Ecto neural progenitor cell (in vitro differentiated cells): ENCODE data around the gene TMEM204.

Source experiments
- DNase-seq: peaks from one replicate; pipeline ENCODE4 v3.0.0-alpha.2; 2018; ENCODE audit warnings: low spot score

TMEM204 gene

DNA sequence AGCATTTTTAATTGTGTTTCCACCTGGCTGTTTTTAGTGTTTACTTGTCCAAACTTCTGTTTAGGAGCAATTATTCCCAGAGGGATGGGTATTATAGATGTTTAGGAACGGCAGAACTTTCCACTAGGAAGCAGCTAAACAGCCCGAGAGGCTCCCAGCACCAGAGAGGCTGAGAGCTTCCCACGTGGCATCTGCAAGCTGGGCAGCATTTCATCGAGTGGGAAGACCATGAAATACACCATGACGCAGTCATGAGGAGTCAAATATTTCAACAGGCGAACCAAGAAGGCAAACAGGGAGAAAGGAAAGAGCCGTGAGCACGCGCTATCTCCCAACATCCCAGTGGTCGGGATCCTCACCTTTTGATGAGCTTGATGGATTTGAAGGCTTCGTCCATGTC is 24.1 kb downstream of the TMEM204 start:
- no peak for DNase-seq

DNA sequence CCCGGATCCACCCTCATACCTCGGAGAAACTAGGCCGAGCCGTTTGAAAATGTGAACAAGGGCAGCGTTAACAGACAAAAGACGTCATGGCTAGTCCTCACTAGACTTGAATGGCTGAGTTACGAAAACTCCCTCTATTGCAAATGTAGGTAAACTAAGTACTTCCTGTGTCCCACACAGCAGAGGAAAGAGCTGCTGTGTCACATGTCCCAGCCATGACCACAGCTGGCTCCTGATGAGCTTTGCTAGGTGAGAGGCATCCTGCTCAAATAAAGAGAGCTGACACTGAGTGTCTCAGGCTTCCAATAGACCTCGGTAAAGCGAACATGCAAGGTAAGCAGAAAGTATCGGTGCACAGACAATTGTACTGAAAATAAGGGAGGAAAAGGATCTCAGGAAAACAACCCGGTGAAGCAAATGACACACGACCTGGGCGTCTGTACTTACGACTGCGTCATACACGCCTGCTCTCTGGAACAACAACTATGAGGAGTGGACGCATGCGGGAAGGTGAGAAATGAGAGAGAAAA is 26.0 kb downstream of the TMEM204 start:
- no peak for DNase-seq

DNA sequence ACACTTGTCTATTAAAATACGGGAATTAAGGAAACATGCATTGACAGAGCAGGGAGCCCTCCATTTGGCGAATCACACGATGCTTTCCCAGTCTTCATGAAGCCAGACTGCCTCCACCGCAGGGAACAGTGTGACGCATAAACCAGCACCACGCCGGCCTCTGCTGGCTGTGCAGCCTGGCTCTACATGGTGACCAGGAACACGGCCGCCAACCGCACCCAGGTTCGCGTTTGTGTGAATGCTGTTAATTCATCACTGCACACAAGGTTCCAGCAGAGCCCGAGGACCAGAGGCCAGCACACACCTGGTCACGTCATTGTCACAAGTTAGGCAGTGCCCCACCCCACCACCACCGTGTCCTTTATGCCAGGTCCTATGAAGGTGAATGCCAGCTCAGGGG is 26.7 kb downstream of the TMEM204 start:
- DNase-seq: no peak

DNA sequence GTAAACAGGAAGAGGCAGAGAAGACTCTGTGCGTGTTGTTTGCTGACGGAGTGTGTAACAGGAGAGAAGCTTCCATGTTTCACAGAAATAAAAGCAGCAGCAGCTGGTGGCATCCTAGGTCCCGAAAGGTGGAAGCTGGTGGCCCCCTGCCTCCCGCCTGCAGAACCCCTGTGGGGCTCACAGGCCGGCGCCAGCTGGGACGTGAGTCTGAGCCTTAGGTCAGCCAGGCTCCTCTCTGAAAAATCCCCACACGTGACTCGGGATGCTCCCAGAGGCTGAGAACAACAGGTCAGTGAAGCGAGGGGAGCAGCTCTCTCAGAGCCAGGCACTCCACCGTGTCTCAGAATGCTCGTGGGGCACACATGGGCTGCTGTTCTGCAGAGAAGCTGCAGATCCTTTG is 27.4 kb downstream of the TMEM204 start:
- no peak for DNase-seq

DNA sequence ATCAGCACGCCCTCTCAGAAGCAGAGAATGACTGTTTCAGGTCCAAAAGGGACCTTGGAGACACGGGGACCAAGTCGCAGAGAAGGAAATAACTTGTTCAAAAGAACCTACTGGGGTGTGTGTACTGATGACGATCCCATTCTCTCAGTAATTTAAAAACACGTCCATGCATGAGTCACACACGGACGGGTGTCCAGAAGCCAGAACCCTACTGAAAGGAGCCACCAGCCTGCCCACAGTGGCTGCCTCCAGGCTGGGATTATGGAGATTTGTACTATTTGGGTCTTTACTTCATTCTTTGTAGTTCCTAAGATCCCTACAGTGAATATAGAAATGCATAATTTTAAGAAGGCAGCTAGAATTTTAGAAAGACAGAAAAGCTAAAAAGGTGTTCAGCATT is 27.8 kb downstream of the TMEM204 start:
- DNase-seq: no peak

DNA sequence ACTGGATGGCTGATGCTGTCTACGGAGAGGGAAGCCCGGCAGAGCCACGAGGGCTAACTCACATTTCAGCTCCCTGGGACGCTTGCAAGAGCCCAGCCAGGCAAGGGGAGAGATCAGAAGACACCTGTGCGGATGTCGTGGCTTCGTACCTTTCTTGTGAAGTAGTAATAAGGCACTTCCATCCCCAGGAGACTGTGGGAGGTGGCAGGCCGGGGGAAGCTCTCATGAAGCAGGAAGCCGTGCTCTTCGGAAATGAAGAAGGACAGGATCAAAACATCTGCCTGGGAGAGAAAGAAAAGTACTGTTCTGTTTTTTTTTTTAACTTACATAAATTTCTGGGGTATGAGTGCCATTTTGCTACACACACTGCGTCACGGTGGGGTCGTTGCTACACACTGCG is 28.4 kb downstream of the TMEM204 start:
- no peak for DNase-seq

DNA sequence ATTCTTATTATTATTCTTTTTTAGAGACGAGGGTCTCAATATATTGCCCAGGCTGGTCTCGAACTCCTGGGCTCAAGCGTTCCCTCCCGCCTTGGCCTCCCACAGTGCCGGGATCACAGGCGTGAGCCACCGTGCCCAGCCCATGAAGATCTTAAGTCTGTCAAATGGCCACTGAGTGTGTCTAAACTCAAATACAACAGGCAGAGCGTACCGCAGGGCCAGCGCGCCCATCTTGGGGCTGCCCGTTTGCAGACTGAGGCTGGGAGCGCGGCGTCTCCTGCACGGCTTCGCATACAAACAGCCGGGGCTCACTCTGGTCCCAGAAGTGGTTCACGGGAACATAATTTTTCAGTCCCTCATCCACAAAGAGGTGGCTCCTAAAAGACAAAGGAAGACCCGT is 30.3 kb downstream of the TMEM204 start:
- no peak for DNase-seq

DNA sequence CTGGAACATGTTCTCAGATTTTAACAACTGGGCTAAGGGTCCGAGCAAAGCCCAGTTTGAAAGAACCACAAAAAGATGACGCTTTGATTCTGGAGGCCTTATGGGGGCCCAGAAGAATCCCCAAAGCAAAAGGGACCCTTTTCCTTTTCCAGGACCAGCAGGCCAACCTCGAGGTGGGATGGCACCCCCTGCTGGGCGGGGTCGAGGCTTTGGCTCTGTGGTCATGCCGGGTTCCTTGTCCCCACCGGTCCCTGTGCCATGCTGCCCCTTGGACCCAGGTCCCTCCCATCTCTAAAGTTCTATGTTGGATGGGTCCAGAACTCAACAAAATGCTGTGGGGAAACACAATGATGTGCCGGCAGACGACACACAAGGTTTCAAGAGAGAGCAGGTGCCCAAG is 30.9 kb downstream of the TMEM204 start:
- DNase-seq: no peak

DNA sequence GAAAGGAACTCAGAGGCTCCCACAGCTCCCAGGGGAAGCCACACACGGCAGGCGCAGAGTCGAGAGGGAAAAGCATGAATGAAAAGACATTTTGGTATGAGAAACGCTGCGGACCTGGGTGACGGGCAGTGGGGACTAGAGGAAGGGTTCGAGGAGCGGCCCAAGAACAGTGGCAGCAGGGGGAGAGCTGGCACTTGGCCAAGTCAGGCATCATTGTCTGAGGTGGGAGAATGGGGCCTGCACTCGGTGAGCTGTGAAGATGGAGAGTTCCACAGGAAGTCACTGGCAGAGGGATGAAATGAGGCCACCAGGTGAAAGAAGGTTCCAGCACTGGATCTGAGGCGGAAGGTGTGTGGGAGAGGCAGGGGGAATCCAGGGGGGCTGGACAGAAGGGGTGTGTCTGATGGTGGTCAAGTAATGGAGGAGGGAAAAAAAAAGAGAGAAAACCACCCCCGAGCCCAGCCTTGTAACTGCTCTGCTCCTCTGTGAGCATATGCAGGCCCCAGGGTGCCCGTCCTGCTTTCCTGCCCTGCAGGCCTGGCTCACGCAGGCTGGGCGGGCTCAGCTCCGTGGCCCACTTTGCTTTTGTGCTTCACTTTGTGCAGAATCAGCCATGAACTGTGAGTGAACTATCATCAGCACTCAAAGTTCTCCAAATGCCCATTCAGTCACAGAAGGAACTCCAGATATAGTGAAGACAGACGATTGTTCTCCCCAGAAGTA is 31.8 kb downstream of the TMEM204 start:
- no peak for DNase-seq

DNA sequence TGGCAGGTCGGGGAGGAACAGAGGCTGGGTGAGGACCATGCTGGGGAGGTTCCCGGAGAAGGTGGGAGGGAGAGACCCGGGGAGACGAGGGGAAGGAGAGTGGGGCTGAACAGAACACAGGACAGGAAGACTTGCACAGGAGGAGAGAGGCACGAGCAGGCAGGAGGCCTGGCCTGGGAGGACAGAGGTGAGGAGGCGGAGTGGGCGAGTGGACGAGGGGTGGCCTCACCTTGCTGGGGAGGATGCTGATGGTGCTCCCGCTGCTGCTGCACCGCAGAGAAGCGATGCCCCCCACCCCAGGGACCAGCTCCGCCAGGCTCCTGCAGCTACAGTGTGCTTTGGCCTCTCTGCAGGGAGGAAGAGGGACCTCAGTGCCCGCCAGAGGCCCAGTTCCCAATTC is 34.5 kb downstream of the TMEM204 start:
- no peak for DNase-seq

DNA sequence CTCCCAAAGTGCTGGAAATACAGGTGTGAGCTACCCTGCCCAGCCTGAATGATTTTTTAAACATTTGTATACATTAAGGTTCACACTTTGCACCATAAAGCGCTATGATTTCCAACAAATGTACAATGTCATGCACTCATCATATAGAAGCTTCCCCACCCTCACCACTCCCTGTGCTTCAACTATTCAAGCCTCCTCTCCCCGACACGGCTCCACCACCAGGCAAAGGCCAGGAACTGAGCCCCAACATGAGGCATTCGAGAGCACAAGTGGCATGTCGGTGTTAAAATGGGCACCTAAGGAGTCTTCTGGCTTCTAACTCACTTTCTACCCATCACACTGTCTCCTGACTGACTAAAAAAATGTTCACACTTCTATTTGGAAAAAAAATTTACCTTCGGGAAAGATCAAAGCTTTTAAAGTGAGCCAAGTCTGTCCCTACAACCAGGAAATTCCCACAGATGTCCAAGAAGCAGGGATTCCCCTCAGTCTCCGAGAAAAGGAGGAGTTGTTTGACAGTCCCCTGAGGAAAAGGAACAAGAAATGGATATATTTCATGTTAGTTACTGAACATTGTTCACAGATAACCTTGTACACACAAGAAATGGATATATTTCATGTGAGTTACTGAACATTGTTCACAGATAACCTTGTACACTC is 37.7 kb downstream of the TMEM204 start:
- no peak for DNase-seq

DNA sequence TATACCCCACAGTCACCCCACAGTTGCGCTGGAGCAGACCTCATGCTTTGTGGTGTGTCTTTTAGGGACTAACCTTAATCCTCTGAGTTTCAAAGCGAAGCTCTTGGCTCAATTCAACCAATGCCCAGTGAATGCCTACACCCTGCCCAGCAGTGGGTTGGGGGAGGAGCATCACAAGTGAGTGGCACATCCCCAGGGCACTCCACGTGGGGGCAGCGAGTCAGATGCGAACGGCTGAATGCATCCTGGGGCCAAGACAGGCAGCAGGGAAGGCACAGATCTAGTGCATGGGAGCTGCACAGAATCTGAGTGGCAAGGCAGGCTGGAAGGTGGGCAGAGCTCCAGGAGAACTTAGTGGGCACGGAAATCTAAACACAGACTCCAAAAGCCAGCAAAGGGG is 39.2 kb downstream of the TMEM204 start:
- DNase-seq: no peak

DNA sequence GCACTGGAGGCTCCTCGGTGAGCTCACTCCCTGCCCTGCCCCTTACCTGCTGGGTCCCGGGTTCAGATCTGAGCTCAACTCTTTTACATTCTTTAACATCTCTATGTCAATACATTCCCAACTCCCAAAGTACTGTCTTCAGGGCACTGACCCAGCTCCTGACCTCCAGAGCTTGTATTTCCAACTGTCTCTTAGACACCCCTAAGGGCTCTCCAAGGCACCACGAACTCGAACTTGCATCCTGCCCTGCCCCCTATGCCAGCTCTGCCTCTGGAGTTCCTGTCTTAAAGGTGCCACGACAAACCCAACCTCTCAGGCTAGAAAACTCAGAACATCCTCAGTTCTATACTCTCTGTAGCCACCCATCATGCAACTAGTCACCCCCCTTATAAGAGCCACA is 39.8 kb downstream of the TMEM204 start:
- no peak for DNase-seq

DNA sequence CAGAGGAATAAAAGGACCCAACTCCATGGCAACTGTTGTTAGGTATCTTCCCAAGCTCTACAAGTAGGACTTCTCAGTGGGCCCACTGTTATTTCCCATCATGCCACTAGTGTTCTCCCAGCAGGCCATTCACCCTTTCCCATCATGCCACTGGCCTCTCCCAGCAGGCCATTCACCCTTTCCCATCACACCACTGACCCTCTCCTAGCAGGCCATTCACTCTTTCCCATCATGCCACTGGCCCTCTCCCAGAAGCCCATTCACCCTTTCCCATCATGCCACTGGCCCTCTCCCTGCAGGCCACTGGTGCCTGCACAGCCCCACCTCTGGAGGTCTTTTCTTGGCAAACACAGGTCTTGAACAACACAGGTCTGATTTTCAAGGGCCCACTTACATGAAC is 42.1 kb downstream of the TMEM204 start:
- DNase-seq: no peak

DNA sequence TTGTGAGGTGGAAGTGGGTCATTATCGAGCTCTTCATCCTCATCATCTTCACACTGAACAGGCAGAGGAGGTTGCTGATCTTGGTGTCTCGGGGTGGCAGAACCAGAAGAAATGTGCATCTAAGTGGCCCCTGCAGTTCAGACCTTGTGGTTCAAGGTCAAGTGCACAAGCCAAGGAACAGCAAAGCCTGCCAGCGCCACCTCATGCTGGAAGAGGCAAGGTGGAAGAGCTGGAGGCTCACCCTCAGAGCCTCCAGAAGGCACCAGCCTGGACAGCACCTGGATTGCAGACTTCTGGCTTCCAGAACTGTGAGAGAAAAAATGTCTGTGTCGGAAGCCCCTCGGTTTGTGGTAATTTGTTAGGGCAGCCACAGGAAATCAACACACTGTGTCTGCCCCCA is 45.7 kb downstream of the TMEM204 start:
- no peak for DNase-seq

DNA sequence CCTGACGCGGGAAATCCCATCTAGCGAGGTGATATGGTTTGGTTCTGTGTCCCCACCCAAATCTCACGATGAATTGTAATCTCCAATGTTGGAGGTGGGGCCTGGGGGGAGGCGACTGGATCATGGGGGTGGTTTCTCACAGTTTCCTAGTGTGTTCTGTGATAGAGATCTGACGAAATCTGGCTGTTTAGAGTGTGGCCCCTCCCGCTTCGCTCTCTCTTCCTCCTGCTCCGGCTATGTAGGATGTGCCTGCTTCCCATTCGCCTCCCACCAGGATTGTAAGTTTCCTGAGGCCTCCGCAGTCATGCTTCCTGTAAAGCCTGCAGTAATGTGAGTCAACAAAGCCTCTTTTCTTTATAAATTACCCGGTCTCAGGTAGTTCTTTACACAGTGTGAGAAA is 46.8 kb downstream of the TMEM204 start:
- DNase-seq: no peak

DNA sequence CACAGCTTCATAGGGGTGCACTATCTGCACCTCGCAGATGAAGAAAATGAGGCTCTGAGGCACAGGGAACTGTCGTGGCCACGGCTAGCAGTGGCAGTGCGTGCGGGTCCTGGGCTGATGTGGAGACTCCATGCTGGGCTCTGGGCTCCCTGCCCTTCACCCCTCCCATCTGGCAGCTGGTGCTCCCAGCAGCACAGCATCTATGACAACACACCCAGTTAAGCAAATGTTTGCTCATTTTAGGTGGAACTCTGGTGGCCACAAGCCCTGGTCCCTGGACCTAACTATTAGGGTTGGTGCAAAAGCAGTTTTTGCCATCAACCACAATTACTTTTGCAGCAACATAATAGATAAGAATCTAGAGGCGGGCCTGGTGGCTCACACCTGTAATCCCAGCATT is 47.5 kb downstream of the TMEM204 start:
- DNase-seq: no peak

DNA sequence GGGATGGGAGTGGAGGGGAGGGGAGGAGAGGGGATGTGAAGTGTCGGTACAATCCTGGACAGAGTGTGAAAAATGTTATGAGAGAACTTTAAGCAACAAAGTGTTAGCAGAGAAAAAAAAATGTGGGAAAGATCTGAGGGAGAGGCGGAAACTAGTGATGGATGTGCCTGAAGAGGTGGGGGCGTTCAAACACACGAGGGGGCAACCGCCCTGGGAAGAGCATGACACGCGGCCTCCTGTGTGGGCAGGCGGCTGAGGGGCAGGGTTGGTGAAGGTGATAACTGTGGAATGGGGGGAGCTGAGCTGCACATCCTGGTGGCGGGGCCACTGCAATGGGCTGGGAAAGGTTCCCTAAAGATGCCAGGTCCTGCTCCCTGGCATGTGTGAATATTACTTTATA is 48.3 kb downstream of the TMEM204 start:
- DNase-seq: no peak

DNA sequence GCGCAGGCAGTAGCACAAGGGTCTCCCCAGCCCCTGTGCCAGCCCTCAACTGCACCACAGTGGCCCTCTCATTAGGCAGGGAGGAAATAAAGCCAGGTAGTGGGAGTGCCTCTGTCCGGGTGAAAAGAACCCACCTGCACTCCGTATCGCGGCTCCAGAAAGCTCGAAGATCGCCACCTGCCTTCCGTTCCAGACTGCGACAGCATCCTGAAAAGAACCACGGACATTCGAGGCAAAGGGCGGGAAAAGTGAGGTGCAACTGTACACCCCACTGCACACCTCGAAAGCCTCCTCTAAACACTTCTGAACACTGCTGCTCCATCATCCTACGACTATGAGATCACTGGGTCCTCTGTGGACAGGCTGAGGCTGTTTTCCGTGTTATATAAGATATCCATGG is 49.7 kb downstream of the TMEM204 start:
- no peak for DNase-seq

DNA sequence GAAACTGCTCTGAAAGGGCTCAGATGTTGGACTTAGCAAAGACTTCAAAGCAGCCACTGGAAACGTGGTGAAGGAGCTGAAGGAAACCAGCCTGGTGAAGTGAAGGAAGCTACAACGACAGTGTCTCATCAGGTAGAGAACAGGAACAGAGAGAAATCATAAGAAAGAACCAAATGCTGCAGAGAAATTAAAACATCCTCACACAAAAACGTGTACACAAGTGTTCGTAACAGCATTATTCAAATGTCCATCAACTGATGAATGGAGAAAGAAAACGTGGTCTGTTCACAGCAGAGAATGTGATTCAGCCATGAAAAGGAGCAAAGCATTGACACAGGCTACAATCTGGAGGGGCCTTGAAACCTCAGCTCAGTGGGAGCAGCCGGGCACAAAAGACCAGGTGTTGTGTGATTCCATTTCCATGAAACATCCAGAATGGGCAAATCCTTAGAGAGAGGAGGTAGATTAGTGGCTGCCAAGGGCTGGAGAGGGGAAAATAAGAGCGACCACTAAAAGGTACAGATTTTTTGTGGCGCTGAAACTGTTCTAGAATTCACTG is 51.5 kb downstream of the TMEM204 start:
- no peak for DNase-seq

DNA sequence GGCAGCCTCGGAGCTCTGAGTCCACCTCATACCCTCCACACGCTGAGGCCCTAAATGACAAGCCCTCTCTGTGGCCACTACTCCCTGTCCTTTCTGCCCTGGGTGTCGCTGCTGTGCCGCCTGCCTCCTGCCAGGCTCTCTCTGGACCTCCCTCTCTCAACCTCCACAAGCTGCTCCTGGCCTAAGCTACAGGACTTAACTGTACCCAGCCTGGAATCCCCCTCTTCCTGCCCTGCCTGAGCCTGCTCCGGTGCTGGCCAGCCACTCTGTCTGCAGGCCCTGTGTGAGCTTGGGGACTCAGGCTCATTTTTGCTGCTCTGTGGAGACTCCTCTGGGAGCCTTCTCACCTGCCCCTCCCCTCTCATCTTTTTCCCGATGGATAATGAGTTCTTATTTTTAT is 56.9 kb downstream of the TMEM204 start:
- no peak for DNase-seq

DNA sequence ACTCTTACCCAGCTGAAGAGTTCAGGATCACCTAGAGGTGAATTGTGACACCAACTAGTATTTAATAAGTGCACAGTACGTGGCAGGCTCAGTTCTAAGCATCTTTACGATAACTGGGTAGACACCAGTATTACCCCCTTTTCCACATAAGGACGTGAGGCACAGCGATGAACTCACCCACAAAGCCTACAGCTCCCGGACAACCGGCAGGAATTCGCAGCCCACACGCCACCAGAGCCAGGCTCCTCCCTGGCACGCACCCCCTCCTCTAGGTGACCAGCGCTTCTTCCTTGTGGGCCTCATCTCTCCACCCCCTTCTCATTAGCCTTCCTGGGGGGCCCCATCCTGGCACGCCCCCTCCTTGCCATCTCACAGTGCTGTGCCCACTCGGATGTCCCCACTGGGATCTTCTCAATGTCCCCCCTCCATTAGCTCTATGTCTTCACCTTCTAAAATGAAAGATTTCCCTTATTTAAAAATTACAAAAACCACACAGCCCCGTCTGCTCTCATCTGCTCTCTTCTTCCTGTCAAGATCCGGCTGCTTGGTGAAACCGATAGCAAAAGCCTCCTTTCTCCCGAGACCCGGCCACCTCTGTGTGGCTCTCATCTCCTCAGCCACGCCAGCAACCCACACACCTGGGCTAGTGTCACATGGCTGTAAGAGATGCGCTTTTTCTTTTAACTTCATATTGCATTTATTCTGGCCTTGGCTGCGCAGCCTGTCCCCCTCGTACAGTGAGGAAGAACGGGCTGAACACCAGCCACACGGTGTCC is 57.7 kb downstream of the TMEM204 start:
- no peak for DNase-seq

DNA sequence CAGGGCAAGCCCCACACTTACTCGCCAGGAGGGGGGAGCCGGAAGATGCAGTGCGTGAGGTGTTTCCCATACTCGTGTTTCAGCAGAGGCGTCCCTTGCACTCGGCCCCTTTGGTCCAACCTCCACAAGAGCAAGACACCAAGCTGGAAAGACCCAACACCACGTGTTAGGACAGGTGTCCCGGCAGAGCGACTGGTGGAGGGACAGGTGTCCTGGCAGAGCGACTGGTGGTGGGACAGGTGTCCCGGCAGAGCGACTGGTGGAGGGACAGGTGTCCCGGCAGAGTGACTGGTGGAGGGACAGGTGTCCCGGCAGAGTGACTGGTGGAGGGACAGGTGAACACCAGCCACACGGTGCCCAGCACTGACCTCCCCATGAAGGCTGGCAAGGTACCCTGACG is 59.0 kb downstream of the TMEM204 start:
- DNase-seq: no peak
